Neural cell (in vitro differentiated cells): ENCODE data around the gene ZNF554. TPM values are rescaled to one million over a fixed set of nuclear protein-coding genes. Genes with fewer than 3 reads are reported as not detected.

Experiments
- H2AFZ ChIP-seq: fragments of 200-600, 300-800 bp; sonication (generic), shearing (Covaris generic); 2 replicates; pipeline ENCODE4 v1.6.0; 2014; ENCODE audit warnings: low read depth, mild to moderate bottlenecking, antibody characterized with exemption, low read length, moderate library complexity
- H3F3A ChIP-seq: fragments of 200-600 bp; shearing (Covaris generic); 2 replicates; pipeline ENCODE4 v1.6.1; 2016; ENCODE audit warnings: mild to moderate bottlenecking, moderate library complexity, mixed read lengths, antibody characterized with exemption, low read length; ENCODE audit not compliant: insufficient read depth, poor library complexity, severe bottlenecking
- H3K27ac ChIP-seq: fragments of 200-600, 300-800 bp; sonication (generic), shearing (Covaris generic); 2 replicates; pipeline ENCODE4 v1.5.1; 2014; ENCODE audit warnings: mild to moderate bottlenecking, low read length, moderate library complexity
- H3K27me3 ChIP-seq: fragments of 300-800, 200-600 bp; sonication (generic), shearing (Covaris generic); 2 replicates; pipeline ENCODE4 v1.6.0; 2014; ENCODE audit warnings: mild to moderate bottlenecking, low read depth, low read length, moderate library complexity; ENCODE audit not compliant: insufficient read depth
- H3K36me3 ChIP-seq: fragments of 300-800, 200-600 bp; sonication (generic), shearing (Covaris generic); 2 replicates; pipeline ENCODE4 v1.5.1; 2014; ENCODE audit warnings: mild to moderate bottlenecking, antibody characterized with exemption, low read length, moderate library complexity; ENCODE audit not compliant: insufficient read depth
- H3K4me2 ChIP-seq: fragments of 300-800, 200-600 bp; sonication (generic), shearing (Covaris generic); 2 replicates; pipeline ENCODE4 v1.6.0; 2014; ENCODE audit warnings: mild to moderate bottlenecking, low read length
- H3K4me3 ChIP-seq: fragments of 300-800, 200-600 bp; sonication (generic), shearing (Covaris generic); 2 replicates; pipeline ENCODE4 v1.5.1; 2014; ENCODE audit warnings: mild to moderate bottlenecking, low read length, moderate library complexity
- H3K79me2 ChIP-seq: fragments of 200-600 bp; shearing (Covaris generic); replicated peaks from 2 replicates; pipeline ENCODE4 v1.6.0; 2014; ENCODE audit warnings: mild to moderate bottlenecking, low read length, moderate library complexity; ENCODE audit not compliant: insufficient read depth
- H3K9ac ChIP-seq: fragments of 300-800, 200-600 bp; sonication (generic), shearing (Covaris generic); 2 replicates; pipeline ENCODE4 v1.6.1; 2016; ENCODE audit warnings: mild to moderate bottlenecking, low read length, mixed read lengths
- H3K9me2 ChIP-seq: fragments of 200-600 bp; shearing (Covaris generic); 2 replicates; pipeline ENCODE4 v1.6.1; 2016; ENCODE audit warnings: mild to moderate bottlenecking, low read length, mixed read lengths; ENCODE audit not compliant: insufficient read depth
- H3K9me3 ChIP-seq: fragments of 200-600, 300-800 bp; sonication (generic), shearing (Covaris generic); 2 replicates; pipeline ENCODE4 v1.6.1; 2016; ENCODE audit warnings: mild to moderate bottlenecking, mixed run types, low read length, moderate library complexity, mixed read lengths
- H4K20me1 ChIP-seq: fragments of 200-600 bp; shearing (Covaris generic); 2 replicates; pipeline ENCODE4 v1.6.1; 2016; ENCODE audit warnings: mild to moderate bottlenecking, mixed run types; ENCODE audit not compliant: insufficient read depth
- EP300 ChIP-seq: fragments of 450-650 bp; conservative IDR thresholded peaks from 2 replicates; pipeline ENCODE4 v1.6.1; 2014; ENCODE audit warnings: antibody characterized with exemption, mild to moderate bottlenecking, moderate library complexity; ENCODE audit not compliant: poor library complexity, severe bottlenecking
- EZH2 ChIP-seq: fragments of 200-600, 300-800 bp; shearing (Covaris generic), sonication (generic); IDR thresholded peaks from 2 replicates; pipeline ENCODE4 v1.6.1; 2014; ENCODE audit warnings: antibody characterized with exemption, low read length, borderline replicate concordance, mild to moderate bottlenecking; ENCODE audit not compliant: insufficient read depth, poor library complexity, severe bottlenecking
- MXI1 ChIP-seq: fragments of 450-650 bp; conservative IDR thresholded peaks from 2 replicates; pipeline ENCODE4 v1.6.1; 2014; ENCODE audit warnings: antibody characterized with exemption, mild to moderate bottlenecking; ENCODE audit not compliant: poor library complexity, severe bottlenecking
- POLR2AphosphoS5 ChIP-seq: IDR thresholded peaks from 2 replicates; pipeline ENCODE4 v1.6.1; 2012
- RAD21 ChIP-seq: fragments of 450-650 bp; conservative IDR thresholded peaks from 2 replicates; pipeline ENCODE4 v1.6.1; 2014; ENCODE audit warnings: antibody characterized with exemption, mild to moderate bottlenecking, moderate library complexity
- SMC3 ChIP-seq: fragments of 450-650 bp; conservative IDR thresholded peaks from 2 replicates; pipeline ENCODE4 v1.6.1; 2014; ENCODE audit warnings: antibody characterized with exemption, mild to moderate bottlenecking, moderate library complexity; ENCODE audit not compliant: poor library complexity
- TAF1 ChIP-seq: IDR thresholded peaks from 2 replicates; pipeline ENCODE4 v1.6.1; 2012; ENCODE audit warnings: low read depth
- polyA plus RNA-seq: library from polyadenylated mRNA; depleted of rRNA; stranded (reverse); fragments of >200 nt; gene quantifications from 2 replicates; pipeline ENCODE4 v1.2.3, GENCODE V29; 2014
- TF ChIP-seq, protein P1 (sequence below): fragments of 450-650 bp; IDR thresholded peaks from 2 replicates; pipeline ENCODE4 v1.5.1; 2014; ENCODE audit warnings: antibody characterized with exemption, mild to moderate bottlenecking, moderate library complexity; ENCODE audit not compliant: poor library complexity, severe bottlenecking
- TF ChIP-seq, protein P2 (sequence below): IDR thresholded peaks from 2 replicates; pipeline ENCODE4 v1.6.1; 2012; ENCODE audit warnings: borderline replicate concordance

ZNF554 gene
- polyA plus RNA-seq, 1 donor from 2014 or later: 22.5 TPM

- peaks cover 38% of the 10 kb centered on the region for H3K9me3 ChIP-seq
Observed at GRCh38 chr19:2850256-2850925, 30.7 kb downstream of the ZNF554 start.

GRCh38 chr19:2852598-2852997 lies 32.9 kb downstream of the ZNF554 start:
- Histone ChIP-seq H4K20me1 (no peaks in the 10 kb centered on the region), H3K9me2 (no peaks in the 10 kb centered on the region), H3K9ac (no peak overlapping the region), H3F3A (no peaks in the 10 kb centered on the region), H3K79me2 (peaks cover 6% of the 10 kb centered on the region), H3K27me3 (no peaks in the 10 kb centered on the region), H3K4me3 (no peak overlapping the region), H3K9me3 (peaks cover 31% of the 10 kb centered on the region), H3K4me2 (no peak overlapping the region), H3K27ac (no peak overlapping the region), H3K36me3 (peaks cover 30% of the 10 kb centered on the region), H2AFZ (no peak overlapping the region)
- TF ChIP-seq RAD21: no peak
- no peak for TF ChIP-seq EZH2
- TF ChIP-seq POLR2AphosphoS5: no peak
- no peak for TF ChIP-seq TAF1
- TF ChIP-seq, protein P1, sequence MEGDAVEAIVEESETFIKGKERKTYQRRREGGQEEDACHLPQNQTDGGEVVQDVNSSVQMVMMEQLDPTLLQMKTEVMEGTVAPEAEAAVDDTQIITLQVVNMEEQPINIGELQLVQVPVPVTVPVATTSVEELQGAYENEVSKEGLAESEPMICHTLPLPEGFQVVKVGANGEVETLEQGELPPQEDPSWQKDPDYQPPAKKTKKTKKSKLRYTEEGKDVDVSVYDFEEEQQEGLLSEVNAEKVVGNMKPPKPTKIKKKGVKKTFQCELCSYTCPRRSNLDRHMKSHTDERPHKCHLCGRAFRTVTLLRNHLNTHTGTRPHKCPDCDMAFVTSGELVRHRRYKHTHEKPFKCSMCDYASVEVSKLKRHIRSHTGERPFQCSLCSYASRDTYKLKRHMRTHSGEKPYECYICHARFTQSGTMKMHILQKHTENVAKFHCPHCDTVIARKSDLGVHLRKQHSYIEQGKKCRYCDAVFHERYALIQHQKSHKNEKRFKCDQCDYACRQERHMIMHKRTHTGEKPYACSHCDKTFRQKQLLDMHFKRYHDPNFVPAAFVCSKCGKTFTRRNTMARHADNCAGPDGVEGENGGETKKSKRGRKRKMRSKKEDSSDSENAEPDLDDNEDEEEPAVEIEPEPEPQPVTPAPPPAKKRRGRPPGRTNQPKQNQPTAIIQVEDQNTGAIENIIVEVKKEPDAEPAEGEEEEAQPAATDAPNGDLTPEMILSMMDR: no peak
- no peak for TF ChIP-seq SMC3
- no peak for TF ChIP-seq EP300
- TF ChIP-seq MXI1: no peak
- TF ChIP-seq, protein P2, sequence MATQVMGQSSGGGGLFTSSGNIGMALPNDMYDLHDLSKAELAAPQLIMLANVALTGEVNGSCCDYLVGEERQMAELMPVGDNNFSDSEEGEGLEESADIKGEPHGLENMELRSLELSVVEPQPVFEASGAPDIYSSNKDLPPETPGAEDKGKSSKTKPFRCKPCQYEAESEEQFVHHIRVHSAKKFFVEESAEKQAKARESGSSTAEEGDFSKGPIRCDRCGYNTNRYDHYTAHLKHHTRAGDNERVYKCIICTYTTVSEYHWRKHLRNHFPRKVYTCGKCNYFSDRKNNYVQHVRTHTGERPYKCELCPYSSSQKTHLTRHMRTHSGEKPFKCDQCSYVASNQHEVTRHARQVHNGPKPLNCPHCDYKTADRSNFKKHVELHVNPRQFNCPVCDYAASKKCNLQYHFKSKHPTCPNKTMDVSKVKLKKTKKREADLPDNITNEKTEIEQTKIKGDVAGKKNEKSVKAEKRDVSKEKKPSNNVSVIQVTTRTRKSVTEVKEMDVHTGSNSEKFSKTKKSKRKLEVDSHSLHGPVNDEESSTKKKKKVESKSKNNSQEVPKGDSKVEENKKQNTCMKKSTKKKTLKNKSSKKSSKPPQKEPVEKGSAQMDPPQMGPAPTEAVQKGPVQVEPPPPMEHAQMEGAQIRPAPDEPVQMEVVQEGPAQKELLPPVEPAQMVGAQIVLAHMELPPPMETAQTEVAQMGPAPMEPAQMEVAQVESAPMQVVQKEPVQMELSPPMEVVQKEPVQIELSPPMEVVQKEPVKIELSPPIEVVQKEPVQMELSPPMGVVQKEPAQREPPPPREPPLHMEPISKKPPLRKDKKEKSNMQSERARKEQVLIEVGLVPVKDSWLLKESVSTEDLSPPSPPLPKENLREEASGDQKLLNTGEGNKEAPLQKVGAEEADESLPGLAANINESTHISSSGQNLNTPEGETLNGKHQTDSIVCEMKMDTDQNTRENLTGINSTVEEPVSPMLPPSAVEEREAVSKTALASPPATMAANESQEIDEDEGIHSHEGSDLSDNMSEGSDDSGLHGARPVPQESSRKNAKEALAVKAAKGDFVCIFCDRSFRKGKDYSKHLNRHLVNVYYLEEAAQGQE: no peak

More at GRCh38 chr19:2850256-2850925, 30.7 kb downstream of the ZNF554 start:
- H4K20me1 ChIP-seq: no peaks in the 10 kb centered on the region
- H3K9me2 ChIP-seq: no peaks in the 10 kb centered on the region
- no peak overlapping the region for H2AFZ ChIP-seq
- no peak overlapping the region for H3K4me2 ChIP-seq
- no peak overlapping the region for H3K27ac ChIP-seq
- TF ChIP-seq MXI1: no peak
- TF ChIP-seq SMC3: no peak
- TF ChIP-seq POLR2AphosphoS5: no peak
- TF ChIP-seq, protein P2: no peak
- TF ChIP-seq, protein P1: no peak
- no peak for TF ChIP-seq EZH2
- no peak for TF ChIP-seq RAD21
- no peak for TF ChIP-seq TAF1
- TF ChIP-seq EP300: no peak
- no peak overlapping the region for H3K9ac ChIP-seq
- peaks cover 6% of the 10 kb centered on the region for H3K79me2 ChIP-seq
- no peak overlapping the region for H3K4me3 ChIP-seq
- H3K27me3 ChIP-seq: no peaks in the 10 kb centered on the region
- H3K36me3 ChIP-seq: peaks cover 31% of the 10 kb centered on the region
- H3F3A ChIP-seq: no peaks in the 10 kb centered on the region
